ENCODE measurements around the gene SPAG9. TPM values are rescaled to one million over a fixed set of nuclear protein-coding genes. Genes with fewer than 3 reads are reported as not detected.

SPAG9 gene
- total RNA-seq, 1 donor from 2014 or later: 57.8 TPM

- no peak for DNase-seq (ENCODE audit: low spot score)
Observed at GRCh38 chr17:50916708-50917417, 203.8 kb downstream of the SPAG9 start.

GRCh38 chr17:50916026-50916707, 204.5 kb downstream of the SPAG9 start:
- intact Hi-C loops (cut with DNase I): no loop called here
- DNase-seq (ENCODE audit: low spot score): no peak

More at GRCh38 chr17:50916708-50917417, 203.8 kb downstream of the SPAG9 start:
- intact Hi-C loops (cut with DNase I): no loop called here

DNA sequence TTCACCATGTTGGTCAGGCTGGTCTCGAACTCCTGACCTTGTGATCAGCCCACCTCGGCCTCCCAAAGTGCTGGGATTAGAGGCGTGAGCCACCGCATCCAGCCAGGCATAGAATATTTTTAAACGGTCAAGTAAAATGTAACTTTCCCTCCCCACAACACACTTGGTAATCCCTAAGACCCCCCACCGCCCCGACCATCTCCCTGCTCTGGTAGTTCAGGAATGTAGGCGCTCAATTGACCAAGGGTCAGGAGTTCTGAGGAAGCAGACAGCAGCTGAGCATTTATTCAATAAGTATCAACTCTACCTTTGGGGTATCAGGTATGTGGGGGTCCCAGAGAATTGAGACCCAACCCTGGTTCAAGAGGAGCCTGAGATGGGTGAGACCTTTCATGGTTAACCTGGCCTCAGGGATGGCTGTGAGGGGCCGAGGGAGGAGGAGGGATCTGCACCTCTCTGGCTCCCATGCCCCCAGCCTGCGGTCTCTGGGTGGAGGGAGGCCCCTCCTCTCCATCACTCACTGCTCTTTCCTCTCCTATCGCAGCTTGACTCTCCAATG, 206.1 kb downstream of the SPAG9 start:
- no peak for DNase-seq (ENCODE audit: low spot score)
- intact Hi-C loops (cut with DNase I): no loop called here

GRCh38 chr17:50913120-50913519, 207.5 kb downstream of the SPAG9 start:
- intact Hi-C loops (cut with DNase I): no loop called here
- DNase-seq (ENCODE audit: low spot score): peak; percentile 38

Other genes with a start within 250 kb of the SPAG9 start
- 23.2 TPM for gene NME1, start 32.7 kb upstream of the SPAG9 start, total RNA-seq
- gene NME2, start 45.5 kb upstream of the SPAG9 start, total RNA-seq: 225 TPM
- gene MBTD1, start 139.2 kb upstream of the SPAG9 start, total RNA-seq: 6.6 TPM
- 7.9 TPM for gene UTP18, start 139.7 kb upstream of the SPAG9 start, total RNA-seq